A549 treated with ZK216348 at 1 μM for 4 hours (cell line): ENCODE results near the gene HDAC4. TPM values are rescaled to one million over a fixed set of nuclear protein-coding genes. Genes with fewer than 3 reads are reported as not detected.

Experiments used
- total RNA-seq: library from RNA; stranded (reverse); fragments of 200-300 nt; extraction: Qiagen RNA extraction; gene quantifications from 5 replicates; pipeline ENCODE4 v1.2.3, GENCODE V29; 2022; ENCODE audit warnings: low read depth

Gene HDAC4
- 5.0 to 9.1 TPM (median 7.8 TPM) in 5 replicates for total RNA-seq

DNA sequence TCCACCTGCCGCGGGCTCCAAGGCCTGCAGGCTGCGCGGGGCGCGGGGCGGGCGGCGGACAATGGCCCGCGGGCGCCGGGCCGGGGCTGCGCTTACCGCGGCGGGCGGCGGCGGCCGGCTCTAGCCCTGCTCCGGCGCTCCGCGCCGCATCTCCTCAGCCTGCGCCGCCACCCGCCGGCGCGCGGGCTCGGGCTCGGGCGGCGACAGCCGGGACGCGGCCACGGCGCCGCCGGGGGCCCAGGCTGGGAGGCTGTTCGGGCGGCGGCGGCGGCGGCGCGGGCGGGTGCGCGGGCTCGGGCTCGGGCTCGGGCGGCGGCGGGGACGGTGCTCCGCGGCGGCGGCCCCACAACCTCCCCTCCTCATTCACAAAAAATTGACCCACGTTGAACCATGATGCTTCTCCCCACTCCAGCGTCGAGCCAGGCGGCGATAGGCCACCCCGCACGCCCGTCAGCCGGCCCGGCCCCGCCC, at the start of gene HDAC4:
Gene HDAC4 (minus strand): TSS at position 425 of the 471 bp plus-strand sequence. CDS start 48,321 bp downstream, outside the sequence.

